ENCODE results near the gene GSG1L2.

- no peak for TF ChIP-seq POLR2A (IDR thresholded peaks at IDR 0.05; ENCODE audit: low read length)
- TF ChIP-seq GATA1 (IDR thresholded peaks at IDR 0.05; ENCODE audit: low read depth, low read length), result no peak
These were observed 53.4 kb downstream of the GSG1L2 start for GRCh38 chr17:9768381-9768934.

Data from erythroblast (primary cell).